CD4-positive, CD25-positive, alpha-beta regulatory T cell (primary cell): ENCODE results near the gene ZBTB32. TPM values are rescaled to one million over a fixed set of nuclear protein-coding genes. Genes with fewer than 3 reads are reported as not detected.

Experiments used
- ATAC-seq, 2 donors: fragments of 150-1000 bp; cut with Tn5 transposase; one replicate each; pipeline ENCODE4 v1.10.0; 2021; ENCODE audit warnings: low read depth in 2 of 2, moderate number of reproducible peaks in 2 of 2, moderate library complexity in 1 of 2
- DNase-seq, 3 donors: peaks; one replicate each; pipeline versions ENCODE4 v3.0.0 to v3.0.0-alpha.2; 2012 to 2022; ENCODE audit warnings: mixed read lengths in 1 of 3
- H3K27ac ChIP-seq: one replicate; pipeline ENCODE4 v1.7.0; 2013; ENCODE audit warnings: mild to moderate bottlenecking, low read length; ENCODE audit not compliant: insufficient read depth, poor library complexity, severe bottlenecking
- H3K27me3 ChIP-seq: one replicate; pipeline ENCODE4 v1.7.0; 2013; ENCODE audit warnings: low read length; ENCODE audit not compliant: control insufficient read depth, insufficient read depth
- H3K36me3 ChIP-seq: one replicate; pipeline ENCODE4 v1.7.0; 2013; ENCODE audit warnings: mild to moderate bottlenecking, low read length, moderate library complexity; ENCODE audit not compliant: control insufficient read depth, insufficient read depth
- H3K4me1 ChIP-seq: 2 replicates; pipeline ENCODE4 v1.7.0; 2013; ENCODE audit warnings: mild to moderate bottlenecking, low read length; ENCODE audit not compliant: insufficient read depth, control insufficient read depth, poor library complexity, severe bottlenecking
- H3K4me3 ChIP-seq: one replicate; pipeline ENCODE4 v1.7.0; 2013; ENCODE audit warnings: low read depth, mild to moderate bottlenecking, low read length, moderate library complexity
- H3K9me3 ChIP-seq, 2 experiments: 1 replicate in 1 of 2; 2 replicates in 1 of 2; pipeline ENCODE4 v1.7.0; 2013; ENCODE audit warnings: low read length in 2 of 2, mild to moderate bottlenecking in 1 of 2, moderate library complexity in 1 of 2; ENCODE audit not compliant: control insufficient read depth in 2 of 2
- H3K27ac Mint-ChIP-seq, 3 donors: one replicate each; pipeline ENCODE4 v1.8.0; 2020 to 2022; ENCODE audit warnings: mild to moderate bottlenecking in 3 of 3, mixed read lengths in 3 of 3, moderate library complexity in 2 of 3
- H3K27me3 Mint-ChIP-seq: one replicate; pipeline ENCODE4 v1.8.0; 2022; ENCODE audit warnings: mild to moderate bottlenecking, mixed read lengths
- H3K36me3 Mint-ChIP-seq: one replicate; pipeline ENCODE4 v1.8.0; 2020; ENCODE audit warnings: mixed read lengths
- H3K4me1 Mint-ChIP-seq, 4 donors: one replicate each; pipeline ENCODE4 v1.8.0; 2020 to 2022; ENCODE audit warnings: mixed read lengths in 4 of 4, mild to moderate bottlenecking in 1 of 4
- H3K4me3 Mint-ChIP-seq, 4 donors: one replicate each; pipeline ENCODE4 v1.8.0; 2020 to 2022; ENCODE audit warnings: mild to moderate bottlenecking in 4 of 4, mixed read lengths in 4 of 4, moderate library complexity in 3 of 4
- H3K9me3 Mint-ChIP-seq, 7 donors: one replicate each; pipeline ENCODE4 v1.8.0; 2020 to 2022; ENCODE audit warnings: mixed read lengths in 7 of 7, mild to moderate bottlenecking in 3 of 7, moderate library complexity in 2 of 7
- polyA plus RNA-seq, 4 donors: library from polyadenylated mRNA; unstranded; fragments of 300-500 nt; fragmentation: Illumina TruSeq; gene quantifications; one replicate each; pipeline ENCODE4 v1.2.3, GENCODE V29; 2021
- total RNA-seq: library from RNA; stranded (reverse); gene quantifications from one replicate; pipeline ENCODE4 v1.2.3, GENCODE V29; 2022

Gene ZBTB32
- total and polyA plus RNA-seq, 5 donors from 2014 or later: 3.1 to 42.0 (median 5.2) TPM

- Histone ChIP-seq H3K9me3 (no peaks in the 10 kb centered on the region), H3K4me1 (no peaks in the 10 kb centered on the region), H3K36me3 (peaks cover 96% of the 10 kb centered on the region), H3K27me3 (no peaks in the 10 kb centered on the region), H3K4me3 (no peak overlapping the region), H3K27ac (no peak overlapping the region)
- no peaks in the 10 kb centered on the region for H3K27me3 Mint-ChIP-seq
- ATAC-seq (no peak), DNase-seq (no peak)
- peaks cover 46% of the 10 kb centered on the region for H3K36me3 Mint-ChIP-seq
- H3K9me3 Mint-ChIP-seq: no peaks in the 10 kb centered on the region
- H3K27ac Mint-ChIP-seq: no peak overlapping the region
- H3K4me1 Mint-ChIP-seq: peaks cover 0 to 4% (median 1%) of the 10 kb centered on the region in 4 donors
- no peak overlapping the region for H3K4me3 Mint-ChIP-seq
Measured at GRCh38 chr19:35727053-35727955, 22.9 kb downstream of the ZBTB32 start.

GRCh38 chr19:35727956-35728706, 23.8 kb downstream of the ZBTB32 start:
- H3K27me3 Mint-ChIP-seq: no peaks in the 10 kb centered on the region
- DNase-seq (no peak), ATAC-seq (no peak)
- no peaks in the 10 kb centered on the region for H3K27me3 ChIP-seq
- H3K4me1 Mint-ChIP-seq: peaks cover 0 to 4% (median 1%) of the 10 kb centered on the region in 4 donors
- H3K27ac Mint-ChIP-seq: peak overlapping the region in 1 of 3 donors; percentile 76
- H3K27ac ChIP-seq: no peak overlapping the region
- peaks cover 46% of the 10 kb centered on the region for H3K36me3 Mint-ChIP-seq
- no peak overlapping the region for H3K4me3 ChIP-seq
- H3K4me3 Mint-ChIP-seq: peak overlapping the region in 1 of 4 donors; percentile 47
- no peaks in the 10 kb centered on the region for H3K9me3 Mint-ChIP-seq
- H3K4me1 ChIP-seq: no peaks in the 10 kb centered on the region
- H3K9me3 ChIP-seq: no peaks in the 10 kb centered on the region
- peaks cover 87% of the 10 kb centered on the region for H3K36me3 ChIP-seq

GRCh38 chr19:35729021-35729420, 24.7 kb downstream of the ZBTB32 start:
- ATAC-seq (no peak), DNase-seq (no peak)
- Mint-ChIP-seq H3K4me1 (peaks cover 0 to 4% (median 0%) of the 10 kb centered on the region in 4 donors), H3K27ac (no peak overlapping the region), H3K4me3 (no peak overlapping the region), H3K27me3 (no peaks in the 10 kb centered on the region), H3K36me3 (peaks cover 43% of the 10 kb centered on the region), H3K9me3 (no peaks in the 10 kb centered on the region)
- no peaks in the 10 kb centered on the region for H3K9me3 ChIP-seq
- no peaks in the 10 kb centered on the region for H3K27me3 ChIP-seq
- H3K27ac ChIP-seq: no peak overlapping the region
- H3K4me3 ChIP-seq: no peak overlapping the region
- no peaks in the 10 kb centered on the region for H3K4me1 ChIP-seq
- H3K36me3 ChIP-seq: peaks cover 85% of the 10 kb centered on the region

- Mint-ChIP-seq H3K4me3 (no peak overlapping the region), H3K9me3 (peaks cover 0 to 2% (median 0%) of the 10 kb centered on the region in 7 donors), H3K27ac (no peak overlapping the region), H3K4me1 (peaks cover 0 to 8% (median 3%) of the 10 kb centered on the region in 4 donors), H3K36me3 (peaks cover 50% of the 10 kb centered on the region), H3K27me3 (no peaks in the 10 kb centered on the region)
- H3K36me3 ChIP-seq: peaks cover 85% of the 10 kb centered on the region
- H3K27me3 ChIP-seq: no peaks in the 10 kb centered on the region
- no peaks in the 10 kb centered on the region for H3K4me1 ChIP-seq
- H3K9me3 ChIP-seq: no peaks in the 10 kb centered on the region
- ATAC-seq (no peak), DNase-seq (no peak)
- H3K27ac ChIP-seq: no peak overlapping the region
- no peak overlapping the region for H3K4me3 ChIP-seq
Measured at GRCh38 chr19:35729763-35730162, 25.4 kb downstream of the ZBTB32 start.

GRCh38 chr19:35730326-35730725, 26.0 kb downstream of the ZBTB32 start:
- Histone ChIP-seq H3K27ac (no peak overlapping the region), H3K9me3 (no peaks in the 10 kb centered on the region), H3K27me3 (no peaks in the 10 kb centered on the region), H3K4me1 (no peaks in the 10 kb centered on the region), H3K4me3 (no peak overlapping the region), H3K36me3 (peaks cover 84% of the 10 kb centered on the region)
- H3K27ac Mint-ChIP-seq: no peak overlapping the region
- ATAC-seq (no peak), DNase-seq (no peak)
- peaks cover 49% of the 10 kb centered on the region for H3K36me3 Mint-ChIP-seq
- H3K27me3 Mint-ChIP-seq: no peaks in the 10 kb centered on the region
- peaks cover 0 to 8% (median 3%) of the 10 kb centered on the region in 4 donors for H3K4me1 Mint-ChIP-seq
- H3K9me3 Mint-ChIP-seq: peaks cover 0 to 2% (median 0%) of the 10 kb centered on the region in 7 donors
- H3K4me3 Mint-ChIP-seq: no peak overlapping the region

- Histone ChIP-seq H3K4me3 (no peak overlapping the region), H3K9me3 (no peaks in the 10 kb centered on the region), H3K36me3 (peaks cover 81% of the 10 kb centered on the region), H3K27ac (no peak overlapping the region), H3K4me1 (no peaks in the 10 kb centered on the region), H3K27me3 (no peaks in the 10 kb centered on the region)
- no peaks in the 10 kb centered on the region for H3K27me3 Mint-ChIP-seq
- H3K9me3 Mint-ChIP-seq: peaks cover 0 to 2% (median 0%) of the 10 kb centered on the region in 7 donors
- DNase-seq (no peak), ATAC-seq (no peak)
- H3K4me1 Mint-ChIP-seq: peaks cover 0 to 16% (median 5%) of the 10 kb centered on the region in 4 donors
- peak overlapping the region in 1 of 3 donors; percentile 58 for H3K27ac Mint-ChIP-seq
- H3K4me3 Mint-ChIP-seq: no peak overlapping the region
- peaks cover 44% of the 10 kb centered on the region for H3K36me3 Mint-ChIP-seq
Measured at GRCh38 chr19:35731353-35731752, 27.0 kb downstream of the ZBTB32 start.

- Histone ChIP-seq H3K4me1 (peaks cover 4% of the 10 kb centered on the region), H3K27me3 (no peaks in the 10 kb centered on the region), H3K36me3 (peaks cover 83% of the 10 kb centered on the region), H3K4me3 (no peak overlapping the region), H3K9me3 (no peaks in the 10 kb centered on the region), H3K27ac (no peak overlapping the region)
- no peak overlapping the region for H3K4me3 Mint-ChIP-seq
- no peaks in the 10 kb centered on the region for H3K27me3 Mint-ChIP-seq
- DNase-seq (no peak), ATAC-seq (no peak)
- H3K36me3 Mint-ChIP-seq: peaks cover 40% of the 10 kb centered on the region
- H3K4me1 Mint-ChIP-seq: peaks cover 0 to 20% (median 7%) of the 10 kb centered on the region in 4 donors
- H3K9me3 Mint-ChIP-seq: peaks cover 0 to 2% (median 0%) of the 10 kb centered on the region in 7 donors
- no peak overlapping the region for H3K27ac Mint-ChIP-seq
Measured at GRCh38 chr19:35731779-35732405, 27.5 kb downstream of the ZBTB32 start.
